GM08714 (cell line): ENCODE measurements around the gene MIS12.

ENCODE experiments used
- H3K4me3 ChIP-seq: fragments of 200-500 bp; sonication (Bioruptor generic); 2 replicates; pipeline ENCODE4 v1.5.1; 2014; ENCODE audit warnings: mild to moderate bottlenecking, low read length, inconsistent platforms
- ZNF274 ChIP-seq: IDR thresholded peaks from 2 replicates; pipeline ENCODE4 v1.6.1; 2012; ENCODE audit warnings: mild to moderate bottlenecking, low read depth, low read length

MIS12 gene

DNA sequence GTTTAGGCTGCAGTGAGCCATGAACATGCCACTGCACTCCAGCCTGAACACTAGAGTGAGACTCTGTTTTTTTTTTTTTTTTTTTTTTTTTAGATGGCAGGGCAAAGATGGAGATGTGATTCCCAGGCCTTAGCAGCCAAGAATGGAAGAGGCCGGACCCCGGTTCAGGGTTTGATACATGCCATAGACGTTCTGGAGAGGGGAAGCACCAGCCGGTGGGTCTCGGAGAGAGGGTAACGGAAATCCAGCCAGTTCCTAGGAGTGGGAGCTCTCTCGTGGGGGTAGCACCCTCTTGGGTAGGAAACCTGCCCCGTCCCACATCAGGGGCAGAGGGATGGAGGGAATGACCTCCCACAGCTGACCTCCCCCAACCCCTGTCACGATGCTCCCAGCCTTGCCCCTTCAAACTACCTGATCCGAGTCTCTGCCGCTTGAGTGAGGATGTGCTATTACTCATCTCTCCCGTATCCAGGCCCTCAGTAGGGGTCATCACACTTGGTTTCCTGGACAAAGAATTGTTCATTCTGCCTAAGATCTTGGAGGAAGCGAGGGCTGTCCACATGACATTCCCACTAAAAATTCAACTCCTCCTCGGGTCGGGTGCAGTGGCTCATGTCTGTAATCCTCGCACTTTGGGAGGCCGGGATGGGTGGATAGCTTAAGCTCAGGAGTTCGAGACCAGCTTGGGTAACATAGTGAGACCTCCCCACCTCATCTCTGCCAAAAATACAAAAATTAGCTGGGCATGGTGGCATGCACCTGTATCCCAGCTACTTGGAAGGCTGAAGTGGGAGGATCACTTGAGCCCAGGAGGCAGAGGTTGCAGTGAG is 47.3 kb downstream of the MIS12 start:
- no peak for TF ChIP-seq ZNF274
- no peak overlapping the region for H3K4me3 ChIP-seq

DNA sequence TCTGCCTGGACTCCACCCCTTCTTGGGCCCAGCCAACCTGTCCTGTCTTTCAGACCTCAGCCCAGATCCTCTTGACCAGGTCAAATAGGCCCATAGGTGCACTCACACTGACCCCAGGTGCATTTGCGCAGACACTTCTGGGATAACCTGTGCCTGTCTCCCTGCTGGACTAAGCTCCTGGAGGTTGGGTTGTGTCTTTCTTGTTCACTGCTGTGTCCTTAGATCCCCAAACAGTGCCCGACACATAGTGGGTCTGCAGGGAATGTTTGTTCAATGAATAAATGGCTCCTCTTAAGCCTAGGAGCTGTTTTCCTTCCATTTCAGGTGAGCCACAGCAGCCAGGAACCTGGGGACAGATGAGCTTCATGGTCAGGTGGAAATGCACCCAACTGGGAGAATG is 49.1 kb downstream of the MIS12 start:
- H3K4me3 ChIP-seq, result no peak overlapping the region
- TF ChIP-seq ZNF274, result no peak

DNA sequence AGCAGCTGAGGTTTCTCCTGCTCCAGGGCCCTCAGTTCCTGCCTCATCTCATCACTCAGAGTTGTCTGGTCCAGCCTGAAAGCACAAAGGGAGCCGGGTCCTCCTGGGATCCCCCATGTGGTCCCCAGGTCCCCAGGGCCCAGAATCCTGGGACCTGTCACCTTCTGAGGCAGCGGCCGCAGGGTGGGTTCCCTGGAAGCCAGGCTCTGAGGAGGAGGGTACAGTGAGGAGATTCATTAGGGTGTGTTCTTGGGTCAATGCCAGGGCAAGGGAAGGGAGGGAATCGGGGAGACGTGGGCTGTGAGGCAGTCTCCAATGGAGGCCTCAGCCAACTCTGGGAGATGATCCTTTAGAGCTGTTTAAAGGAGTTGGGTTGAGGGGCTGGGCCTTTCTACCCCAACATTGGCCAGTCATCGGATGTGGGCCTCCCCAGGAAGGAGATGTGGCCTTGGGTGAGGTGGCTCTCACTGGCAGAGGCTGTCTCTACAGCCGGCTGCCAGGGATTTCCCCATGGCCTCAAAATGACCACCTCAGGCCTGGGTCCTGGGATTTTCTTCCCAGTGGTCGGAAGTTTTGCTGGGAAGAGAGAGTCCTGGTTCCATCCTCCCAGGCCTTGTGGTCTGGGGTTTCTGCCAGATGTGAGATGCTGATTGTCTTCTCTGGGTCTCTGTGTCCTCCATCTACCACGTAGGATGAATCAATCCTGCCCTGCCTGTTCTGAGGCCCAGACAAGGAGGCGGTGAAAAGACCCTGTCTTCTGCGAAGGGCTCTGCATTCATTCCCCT is 50.7 kb downstream of the MIS12 start:
- no peak for TF ChIP-seq ZNF274
- no peak overlapping the region for H3K4me3 ChIP-seq

DNA sequence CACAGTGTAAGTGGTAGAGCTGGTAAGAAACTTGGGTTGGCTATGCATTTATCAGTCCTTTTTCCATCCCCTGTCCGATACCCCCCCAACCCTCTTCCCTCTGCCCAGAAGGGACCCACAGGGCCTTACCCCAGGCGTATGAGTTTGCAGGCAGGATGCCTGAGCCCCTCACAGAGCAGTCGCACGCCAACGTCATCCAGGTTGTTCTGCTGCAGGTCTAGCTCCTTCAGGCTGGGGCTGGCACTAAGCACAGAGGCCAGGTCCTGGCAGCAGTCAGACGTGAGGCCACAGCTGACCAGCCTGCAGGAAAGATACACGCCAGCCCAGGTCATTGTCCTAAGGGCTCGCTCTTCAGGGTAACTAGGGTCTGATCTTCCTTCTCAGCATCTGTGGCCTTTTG is 52.9 kb downstream of the MIS12 start:
- TF ChIP-seq ZNF274, result no peak

DNA sequence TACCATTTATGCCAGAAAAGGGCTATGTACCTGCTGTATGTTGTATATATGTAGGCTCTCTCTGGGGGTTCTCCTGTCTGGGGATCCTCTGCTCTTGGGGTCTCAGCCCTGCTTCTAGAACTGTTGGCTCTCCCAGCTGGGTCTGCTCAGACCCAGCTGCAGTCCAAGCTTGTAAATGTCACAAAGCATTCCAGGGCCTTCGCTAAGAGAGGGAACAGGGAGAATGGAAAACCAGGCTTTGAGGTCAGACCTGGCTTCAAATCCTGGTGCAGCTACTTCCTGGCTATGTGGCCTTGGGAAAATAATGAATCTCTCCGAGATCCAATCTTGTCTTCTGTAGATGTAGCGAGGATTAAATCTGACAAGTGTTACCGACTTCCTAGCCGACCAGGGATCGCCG is 54.0 kb downstream of the MIS12 start:
- no peak overlapping the region for H3K4me3 ChIP-seq
- no peak for TF ChIP-seq ZNF274

More for the DNA sequence above, 52.9 kb downstream of the MIS12 start:
- no peak overlapping the region for H3K4me3 ChIP-seq
